Neural progenitor cell (in vitro differentiated cells): ENCODE results near the gene LCE3D. TPM values are rescaled to one million over a fixed set of nuclear protein-coding genes. Genes with fewer than 3 reads are reported as not detected.
A peak's percentile ranks its signal among the peaks of the same experiment; 100 is the strongest.

Experiments
- DNase-seq: peaks from one replicate; pipeline ENCODE4 v3.0.0-alpha.2; 2016; ENCODE audit warnings: low spot score
- H2AFZ ChIP-seq: fragments of 200-600 bp; sonication (generic); replicated peaks from 2 replicates; pipeline ENCODE4 v1.6.1; 2016; ENCODE audit warnings: antibody characterized with exemption
- H3F3A ChIP-seq: fragments of 200-600 bp; sonication (generic); 2 replicates; pipeline ENCODE4 v1.6.1; 2016; ENCODE audit warnings: antibody characterized with exemption, low read depth
- H3K27ac ChIP-seq: fragments of 200-600 bp; sonication (generic); 2 replicates; pipeline ENCODE4 v1.5.1; 2016; ENCODE audit warnings: mild to moderate bottlenecking
- H3K27me3 ChIP-seq: fragments of 200-600 bp; sonication (generic); 2 replicates; pipeline ENCODE4 v1.6.1; 2016; ENCODE audit warnings: mild to moderate bottlenecking, moderate library complexity
- H3K36me3 ChIP-seq: fragments of 200-600 bp; sonication (generic); 2 replicates; pipeline ENCODE4 v1.5.1; 2016
- H3K4me1 ChIP-seq: fragments of 200-600 bp; sonication (generic); 2 replicates; pipeline ENCODE4 v1.6.1; 2016; ENCODE audit warnings: mixed run types
- H3K4me2 ChIP-seq: fragments of 200-600 bp; sonication (generic); 2 replicates; pipeline ENCODE4 v1.6.1; 2016
- H3K4me3 ChIP-seq: fragments of 200-600 bp; sonication (generic); 2 replicates; pipeline ENCODE4 v1.5.1; 2016
- H3K79me2 ChIP-seq: fragments of 200-600 bp; sonication (generic); 2 replicates; pipeline ENCODE4 v1.6.1; 2016; ENCODE audit warnings: low read depth
- H3K9ac ChIP-seq: fragments of 200-600 bp; sonication (generic); 2 replicates; pipeline ENCODE4 v1.6.1; 2016
- H3K9me3 ChIP-seq: fragments of 200-600 bp; sonication (generic); 2 replicates; pipeline ENCODE4 v1.5.1; 2016; ENCODE audit warnings: low read depth
- H4K20me1 ChIP-seq: fragments of 200-600 bp; sonication (generic); 2 replicates; pipeline ENCODE4 v1.6.1; 2016; ENCODE audit warnings: low read depth
- H3K27ac Mint-ChIP-seq: 3 replicates; pipeline ENCODE4 v1.8.0; 2021; ENCODE audit warnings: mixed read lengths
- H3K27me3 Mint-ChIP-seq: 2 replicates; pipeline ENCODE4 v1.8.0; 2022; ENCODE audit warnings: low read depth, mild to moderate bottlenecking, inconsistent platforms, moderate library complexity, mixed read lengths; ENCODE audit not compliant: insufficient read depth
- H3K36me3 Mint-ChIP-seq: 3 replicates; pipeline ENCODE4 v1.8.0; 2021; ENCODE audit warnings: mixed read lengths
- H3K4me1 Mint-ChIP-seq: 3 replicates; pipeline ENCODE4 v1.8.0; 2021; ENCODE audit warnings: mixed read lengths
- H3K4me3 Mint-ChIP-seq: 3 replicates; pipeline ENCODE4 v1.8.0; 2021; ENCODE audit warnings: mild to moderate bottlenecking, moderate library complexity, mixed read lengths
- H3K9me3 Mint-ChIP-seq: 3 replicates; pipeline ENCODE4 v1.8.0; 2020; ENCODE audit warnings: mixed read lengths
- CTCF ChIP-seq: fragments of 200-600 bp; sonication (generic); IDR thresholded peaks from 2 replicates; pipeline ENCODE4 v1.5.1; 2017; ENCODE audit warnings: antibody characterized with exemption, mild to moderate bottlenecking
- EZH2phosphoT487 ChIP-seq: fragments of 200-600 bp; sonication (generic); IDR thresholded peaks from 2 replicates; pipeline ENCODE4 v1.6.1; 2017; ENCODE audit warnings: antibody characterized with exemption
- small RNA-seq: library from RNA; depleted of rRNA; stranded (forward); fragments of <200 nt; gene quantifications from one replicate; pipeline ENCODE3, GENCODE V24; 2015
- total RNA-seq: library from RNA; depleted of rRNA; stranded (reverse); fragments of >200 nt; gene quantifications from 2 replicates; pipeline ENCODE4 v1.2.3, GENCODE V29; 2015; ENCODE audit warnings: low replicate concordance

Gene LCE3D
- total RNA-seq, 1 donor from 2014 or later = not detected

DNA sequence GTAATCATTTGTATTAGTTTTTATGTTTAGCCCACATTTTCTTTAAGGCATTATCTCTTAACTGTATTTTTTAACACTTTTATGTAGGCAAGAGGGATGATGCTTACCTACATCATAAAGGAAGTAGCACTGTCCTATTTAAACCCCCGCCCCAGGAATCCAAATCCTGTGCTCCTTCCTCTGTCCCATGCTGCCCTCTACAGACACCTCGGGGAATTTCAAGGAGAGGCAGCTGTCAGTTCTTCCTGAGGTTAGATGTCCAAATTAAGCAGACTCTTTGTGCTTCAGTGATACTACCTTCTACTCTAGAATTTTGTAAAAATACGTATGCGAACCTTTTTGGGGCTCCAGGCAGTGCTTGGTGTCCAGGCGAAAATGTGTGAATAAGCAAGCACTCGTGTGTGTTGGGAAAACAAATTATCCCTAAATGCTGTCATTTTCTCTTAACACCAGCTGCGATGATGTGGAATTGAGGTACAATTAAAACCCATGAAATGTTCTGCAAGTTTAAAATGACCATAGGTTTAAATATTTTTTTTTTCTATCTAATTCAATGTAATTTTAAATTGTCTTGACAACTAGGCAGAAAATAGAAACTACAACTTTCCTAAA is 46.9 kb downstream of the LCE3D start:
- peaks cover 43% of the 10 kb centered on the region for H3K9me3 Mint-ChIP-seq
- DNase-seq = no peak
- peaks cover 2% of the 10 kb centered on the region for H3K27me3 Mint-ChIP-seq
- Histone ChIP-seq H3K27ac (no peak overlapping the region), H3K27me3 (no peaks in the 10 kb centered on the region), H3F3A (no peaks in the 10 kb centered on the region), H2AFZ (no peak overlapping the region), H3K36me3 (no peaks in the 10 kb centered on the region), H3K4me2 (no peak overlapping the region), H3K79me2 (no peaks in the 10 kb centered on the region), H3K4me1 (no peaks in the 10 kb centered on the region), H3K4me3 (no peak overlapping the region), H3K9ac (no peak overlapping the region), H4K20me1 (no peaks in the 10 kb centered on the region), H3K9me3 (peaks cover 45% of the 10 kb centered on the region)
- no peaks in the 10 kb centered on the region for H3K4me1 Mint-ChIP-seq
- no peak overlapping the region for H3K27ac Mint-ChIP-seq
- H3K4me3 Mint-ChIP-seq = no peak overlapping the region
- TF ChIP-seq CTCF (peak; percentile 14), EZH2phosphoT487 (no peak)
- no peaks in the 10 kb centered on the region for H3K36me3 Mint-ChIP-seq

Small RNAs within 50 kb of the gene (small RNA-seq; reads per million reads assigned to genes)
- gene LCE3A = not detected
- gene LCE3B = not detected

Other genes with a start within 250 kb of the LCE3D start
- gene FLG2, start 220.5 kb downstream of the LCE3D start, total RNA-seq = not detected in 2 replicates
- gene CRNN, start 166.3 kb downstream of the LCE3D start, total RNA-seq = not detected in 2 replicates
- not detected in 2 replicates for gene LCE5A, start 69.7 kb downstream of the LCE3D start, total RNA-seq
- not detected in 2 replicates for gene CRCT1, start 66.0 kb downstream of the LCE3D start, total RNA-seq
- not detected in 2 replicates for gene LCE3E, start 13.7 kb downstream of the LCE3D start, total RNA-seq
- not detected in 2 replicates for gene LCE3C, start 19.7 kb upstream of the LCE3D start, total RNA-seq
- gene LCE3B, start 33.3 kb upstream of the LCE3D start, total RNA-seq = not detected in 2 replicates
- gene LCE3A, start 42.6 kb upstream of the LCE3D start, total RNA-seq = not detected in 2 replicates
- not detected in 2 replicates for gene LCE2D, start 82.9 kb upstream of the LCE3D start, total RNA-seq
- gene LCE2C, start 94.8 kb upstream of the LCE3D start, total RNA-seq = not detected in 2 replicates
- not detected in 2 replicates for gene LCE2B, start 105.6 kb upstream of the LCE3D start, total RNA-seq
- gene LCE2A, start 117.8 kb upstream of the LCE3D start, total RNA-seq = not detected in 2 replicates
- gene LCE4A, start 127.6 kb upstream of the LCE3D start, total RNA-seq = not detected in 2 replicates
- not detected in 2 replicates for gene KPRP, start 177.5 kb upstream of the LCE3D start, total RNA-seq
- not detected in 2 replicates for gene LCE1F, start 194.6 kb upstream of the LCE3D start, total RNA-seq
- not detected in 2 replicates for gene LCE1E, start 205.7 kb upstream of the LCE3D start, total RNA-seq
- gene LCE1D, start 216.2 kb upstream of the LCE3D start, total RNA-seq = not detected in 2 replicates
- gene LCE1C, start 226.1 kb upstream of the LCE3D start, total RNA-seq = not detected in 2 replicates
- not detected in 2 replicates for gene LCE1B, start 231.5 kb upstream of the LCE3D start, total RNA-seq
- gene LCE1A, start 247.0 kb upstream of the LCE3D start, total RNA-seq = not detected in 2 replicates